WTC11 (cell line): ENCODE results near the gene MAP3K7. TPM values are rescaled to one million over a fixed set of nuclear protein-coding genes. Genes with fewer than 3 reads are reported as not detected.

Experiments
- ATAC-seq: fragments of 200-7000 bp; cut with Tn5 transposase; 2 replicates; pipeline ENCODE4 v1.10.0; 2021; ENCODE audit warnings: mild to moderate bottlenecking, moderate library complexity
- CTCF ChIA-PET: fragments of 300-600 bp; sonication (Branson Sonifier 250); formaldehyde crosslinking; loops from one replicate; lab custom pipeline; 2021; ENCODE audit warnings: antibody characterized with exemption; lab: Charles Lee
- POLR2A ChIA-PET: fragments of 350-600 bp; sonication (Branson Sonifier 250); formaldehyde crosslinking; loops from one replicate; lab custom pipeline; 2021; ENCODE audit warnings: antibody characterized with exemption; lab: Charles Lee
- DNase-seq: peaks from one replicate; pipeline ENCODE4 v3.0.0; 2021; ENCODE audit warnings: low spot score
- H3K27ac Mint-ChIP-seq: 2 replicates; pipeline ENCODE4 v1.8.0; 2021; ENCODE audit warnings: mixed read lengths
- H3K27me3 Mint-ChIP-seq: 2 replicates; pipeline ENCODE4 v1.8.0; 2021; ENCODE audit warnings: low read depth, mild to moderate bottlenecking, moderate library complexity, mixed read lengths
- H3K36me3 Mint-ChIP-seq: 2 replicates; pipeline ENCODE4 v1.8.0; 2021; ENCODE audit warnings: mixed read lengths
- H3K4me1 Mint-ChIP-seq: 2 replicates; pipeline ENCODE4 v1.8.0; 2022; ENCODE audit warnings: mixed read lengths
- H3K4me3 Mint-ChIP-seq: 2 replicates; pipeline ENCODE4 v1.8.0; 2021; ENCODE audit warnings: mild to moderate bottlenecking, moderate library complexity, mixed read lengths
- H3K9me3 Mint-ChIP-seq: 2 replicates; pipeline ENCODE4 v1.8.0; 2021; ENCODE audit warnings: mixed read lengths
- AFF4 ChIP-seq: sonication (generic); formaldehyde crosslinking; IDR thresholded peaks from 2 replicates; pipeline ENCODE4 v1.8.1; 2023; ENCODE audit warnings: mild to moderate bottlenecking, missing genetic modification reagents, borderline replicate concordance
- ARID4B ChIP-seq: sonication (generic); formaldehyde crosslinking; IDR thresholded peaks from 2 replicates; pipeline ENCODE4 v1.8.0; 2023; ENCODE audit warnings: missing genetic modification reagents, mild to moderate bottlenecking, borderline replicate concordance
- ATF1 ChIP-seq: sonication (generic); formaldehyde crosslinking; IDR thresholded peaks from 2 replicates; pipeline ENCODE4 v1.8.1; 2023; ENCODE audit warnings: mild to moderate bottlenecking, moderate library complexity, missing genetic modification reagents
- CDX4 ChIP-seq: fragments of 250-450 bp; sonication (Bioruptor Pico); IDR thresholded peaks from 2 replicates; pipeline ENCODE4 v1.9.0; 2021; ENCODE audit warnings: moderate library complexity, mild to moderate bottlenecking, inconsistent platforms, borderline replicate concordance
- E2F1 ChIP-seq: sonication (generic); formaldehyde crosslinking; IDR thresholded peaks from 2 replicates; pipeline ENCODE4 v1.8.0; 2022; ENCODE audit warnings: mild to moderate bottlenecking, missing genetic modification reagents
- ERG ChIP-seq: fragments of 250-450 bp; sonication (Bioruptor Pico); IDR thresholded peaks from 2 replicates; pipeline ENCODE4 v1.8.0; 2021; ENCODE audit warnings: mild to moderate bottlenecking
- FOXP4 ChIP-seq: sonication (generic); formaldehyde crosslinking; IDR thresholded peaks from 2 replicates; pipeline ENCODE4 v1.8.0; 2022; ENCODE audit warnings: mild to moderate bottlenecking, missing genetic modification reagents
- GTF2I ChIP-seq: fragments of 250-450 bp; sonication (Bioruptor Pico); conservative IDR thresholded peaks from 2 replicates; pipeline ENCODE4 v1.4.0; 2021; ENCODE audit warnings: mild to moderate bottlenecking
- MXD4 ChIP-seq: fragments of 250-450 bp; sonication (Bioruptor Pico); IDR thresholded peaks from 2 replicates; pipeline ENCODE4 v1.8.0; 2021; ENCODE audit warnings: mild to moderate bottlenecking, moderate library complexity, borderline replicate concordance
- NFATC4 ChIP-seq: fragments of 250-450 bp; sonication (Bioruptor Pico); IDR thresholded peaks from 2 replicates; pipeline ENCODE4 v1.9.0; 2021; ENCODE audit warnings: mild to moderate bottlenecking
- NR3C1 ChIP-seq: sonication (generic); formaldehyde crosslinking; conservative IDR thresholded peaks from 2 replicates; pipeline ENCODE4 v1.8.1; 2023; ENCODE audit warnings: low read depth, mild to moderate bottlenecking, missing genetic modification reagents
- RORB ChIP-seq: fragments of 250-450 bp; sonication (Bioruptor Pico); IDR thresholded peaks from 2 replicates; pipeline ENCODE4 v1.9.0; 2021; ENCODE audit warnings: mild to moderate bottlenecking
- ZNF219 ChIP-seq: sonication (generic); formaldehyde crosslinking; IDR thresholded peaks from 2 replicates; pipeline ENCODE4 v1.8.0; 2023; ENCODE audit warnings: missing genetic modification reagents, mild to moderate bottlenecking, borderline replicate concordance
- ZNF263 ChIP-seq: sonication (generic); formaldehyde crosslinking; IDR thresholded peaks from 2 replicates; pipeline ENCODE4 v1.8.1; 2022; ENCODE audit warnings: low read depth, mild to moderate bottlenecking, moderate library complexity, missing genetic modification reagents
- ZNF416 ChIP-seq: fragments of 250-450 bp; sonication (Bioruptor Pico); IDR thresholded peaks from 2 replicates; pipeline ENCODE4 v1.9.0; 2021; ENCODE audit warnings: mild to moderate bottlenecking, inconsistent platforms
- ZNF671 ChIP-seq: fragments of 250-450 bp; sonication (Bioruptor Pico); IDR thresholded peaks from 2 replicates; pipeline ENCODE4 v1.8.0; 2021; ENCODE audit warnings: mild to moderate bottlenecking
- total RNA-seq: library from RNA; stranded (reverse); gene quantifications from 3 replicates; pipeline ENCODE4 v1.2.3, GENCODE V29; 2021

MAP3K7 gene
- total RNA-seq, 1 experiment from 2014 or later, result 36.7 TPM

- no peak for TF ChIP-seq AFF4 (CRISPR knock-in tag)
- TF ChIP-seq ERG (CRISPR knock-in tag), result no peak
These were observed 45.7 kb downstream of the MAP3K7 start (continued) for GRCh38 chr6:90541221-90541620.

- no peak for DNase-seq
- Mint-ChIP-seq H3K27ac (peak overlapping the region; percentile 8; the same call in 1 of the 2 replicates), H3K4me1 (no peaks in the 10 kb centered on the region), H3K4me3 (no peak overlapping the region), H3K36me3 (peaks cover 10% of the 10 kb centered on the region), H3K9me3 (no peaks in the 10 kb centered on the region), H3K27me3 (no peaks in the 10 kb centered on the region)
- CTCF ChIA-PET, result no interaction called here
- ATAC-seq, result no peak
- no peak for TF ChIP-seq NFATC4 (CRISPR knock-in tag)
- no peak for TF ChIP-seq ATF1
- 0 out of 2 replicates have a peak, but pooled peaks have one; percentile 52 for TF ChIP-seq CDX4 (CRISPR knock-in tag)
- no peak for TF ChIP-seq NR3C1 (CRISPR knock-in tag)
- TF ChIP-seq ZNF219, result no peak
- POLR2A ChIA-PET, result no interaction called here
These were observed 48.4 kb downstream of the MAP3K7 start for GRCh38 chr6:90538278-90539046.

GRCh38 chr6:90537723-90538258 is 49.1 kb downstream of the MAP3K7 start:
- no peak for ATAC-seq
- no peak overlapping the region for H3K4me3 Mint-ChIP-seq
- no peaks in the 10 kb centered on the region for H3K9me3 Mint-ChIP-seq
- H3K27ac Mint-ChIP-seq, result peak overlapping the region; percentile 47
- POLR2A ChIA-PET, result no interaction called here
- CTCF ChIA-PET, result no interaction called here
- no peak for DNase-seq
- no peaks in the 10 kb centered on the region for H3K27me3 Mint-ChIP-seq
- no peaks in the 10 kb centered on the region for H3K4me1 Mint-ChIP-seq
- H3K36me3 Mint-ChIP-seq, result peaks cover 6% of the 10 kb centered on the region
- no peak for TF ChIP-seq E2F1 (CRISPR knock-in tag)
- no peak for TF ChIP-seq ZNF416 (CRISPR knock-in tag)
- TF ChIP-seq GTF2I (CRISPR knock-in tag), result no peak
- no peak for TF ChIP-seq MXD4
- TF ChIP-seq RORB, result no peak
- no peak for TF ChIP-seq ZNF671 (CRISPR knock-in tag)
- TF ChIP-seq FOXP4, result no peak
- no peak for TF ChIP-seq CDX4 (CRISPR knock-in tag)
- no peak for TF ChIP-seq ARID4B
- no peak for TF ChIP-seq ZNF263 (CRISPR knock-in tag)
